ENCODE measurements around the gene PKNOX2.
A peak's percentile ranks its signal among the peaks of the same experiment; 100 is the strongest.

The PKNOX2 gene

DNA sequence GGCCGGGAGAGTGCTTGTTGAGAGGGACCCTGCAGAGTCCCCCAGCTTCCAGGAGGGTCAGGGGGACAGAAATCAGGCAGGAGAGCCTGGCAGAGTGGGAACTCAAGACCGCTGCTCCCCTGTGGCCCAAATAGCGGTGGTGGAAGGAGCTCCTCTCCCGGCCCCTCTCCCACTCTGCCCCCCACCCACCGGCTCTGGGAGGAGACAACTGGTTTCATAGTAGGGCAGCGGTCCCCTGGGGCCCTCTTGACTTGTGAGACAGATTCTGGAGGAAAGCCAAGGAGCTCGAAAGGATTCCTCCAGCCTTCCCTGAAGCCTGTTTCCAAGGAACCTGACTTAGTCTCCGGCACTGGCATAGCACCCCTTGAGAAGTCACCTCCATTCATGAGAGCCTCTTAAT lies 10.1 kb downstream of the PKNOX2 start:
- no peak for DNase-seq

DNA sequence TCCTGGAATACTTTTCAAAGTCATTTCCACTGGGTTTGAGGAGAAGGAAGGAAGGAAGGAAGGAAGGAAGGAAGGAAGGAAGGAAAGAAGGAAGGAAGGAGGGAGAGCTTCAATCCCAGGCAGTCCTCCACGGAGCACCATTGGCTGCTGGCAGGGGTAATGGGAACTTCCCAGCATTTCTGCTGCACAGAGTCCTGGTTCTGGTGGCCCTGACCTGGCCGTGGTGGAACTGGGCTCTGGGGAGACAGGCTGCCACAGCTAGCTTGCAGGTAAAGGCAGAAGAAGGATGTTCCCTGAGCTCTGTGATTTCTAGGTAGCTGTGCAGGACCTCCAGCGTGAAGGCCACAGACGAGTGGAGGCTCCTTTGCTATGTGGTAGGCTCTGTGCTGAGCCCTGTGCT lies 10.6 kb downstream of the PKNOX2 start:
- DNase-seq = no peak

DNA sequence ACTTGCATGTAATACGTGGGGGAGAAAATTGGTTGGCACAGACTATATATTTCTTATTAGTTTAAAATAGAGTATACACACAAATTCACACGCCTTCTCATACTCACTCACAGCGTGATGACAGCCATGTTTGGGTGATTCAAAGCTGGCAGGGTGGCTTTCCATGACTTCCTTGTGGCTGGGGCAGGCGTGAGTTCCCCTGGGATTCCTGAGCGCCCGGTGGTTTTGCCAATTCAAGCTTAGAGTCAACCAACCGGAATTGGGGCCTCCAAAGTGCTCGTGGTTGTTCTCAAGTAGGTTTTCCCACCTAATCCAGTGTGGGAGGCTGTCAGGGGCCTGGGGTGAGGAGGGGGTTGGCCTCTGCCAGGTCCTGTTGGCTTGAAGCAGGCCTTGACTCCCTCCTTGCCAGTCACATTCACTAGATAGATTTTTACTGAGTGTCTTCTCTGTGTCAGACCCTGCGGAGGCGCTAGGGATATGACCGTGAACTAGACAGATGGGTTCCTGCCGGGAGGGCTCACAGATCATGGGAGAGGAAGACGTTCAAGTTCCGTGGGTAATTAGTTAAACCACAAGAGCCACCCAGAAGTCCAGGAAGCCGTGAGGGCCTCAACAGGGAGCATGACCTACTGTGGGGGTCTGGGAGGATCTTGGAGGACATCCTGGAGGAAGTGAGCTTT lies 11.5 kb downstream of the PKNOX2 start:
- no peak for DNase-seq

DNA sequence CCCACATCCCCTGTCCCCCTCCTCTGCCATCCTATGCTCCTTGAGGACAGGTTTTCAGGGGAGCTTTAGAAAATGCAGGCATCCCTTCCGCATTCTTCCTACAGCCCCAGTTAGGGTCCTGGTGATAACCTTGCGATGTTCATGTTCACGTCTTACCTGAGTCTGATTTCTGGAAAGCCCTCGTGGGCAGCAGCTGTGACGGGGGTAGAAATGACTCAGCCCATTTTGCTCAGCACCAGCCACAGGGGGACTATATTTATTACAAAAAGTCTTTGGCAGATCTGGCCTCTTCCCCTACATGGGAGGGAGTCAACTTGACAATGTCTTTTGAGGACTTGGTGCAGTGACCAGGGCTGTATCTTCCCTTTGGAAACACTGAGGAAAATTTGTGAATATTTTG lies 12.3 kb downstream of the PKNOX2 start:
- DNase-seq = no peak

DNA sequence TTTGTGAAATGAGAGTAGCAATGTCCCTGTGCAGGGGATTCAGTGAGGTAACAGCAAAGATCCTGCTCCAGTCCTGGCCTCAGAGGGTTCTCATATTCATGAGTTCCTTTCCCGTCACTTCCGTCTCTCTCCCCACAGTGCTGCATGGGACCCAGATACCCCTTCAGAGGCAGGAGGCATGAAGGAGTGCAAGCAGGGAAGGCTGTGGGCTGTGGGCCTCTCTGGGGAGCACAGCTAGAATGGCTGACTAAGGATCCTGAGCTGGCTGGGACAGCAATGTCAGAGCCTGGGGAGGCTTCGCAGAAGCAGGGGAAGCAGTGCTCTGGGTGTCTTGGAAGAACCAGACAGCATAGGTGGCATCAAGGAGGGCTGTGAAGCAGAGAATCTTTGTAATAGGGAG lies 13.0 kb downstream of the PKNOX2 start:
- DNase-seq = no peak

DNA sequence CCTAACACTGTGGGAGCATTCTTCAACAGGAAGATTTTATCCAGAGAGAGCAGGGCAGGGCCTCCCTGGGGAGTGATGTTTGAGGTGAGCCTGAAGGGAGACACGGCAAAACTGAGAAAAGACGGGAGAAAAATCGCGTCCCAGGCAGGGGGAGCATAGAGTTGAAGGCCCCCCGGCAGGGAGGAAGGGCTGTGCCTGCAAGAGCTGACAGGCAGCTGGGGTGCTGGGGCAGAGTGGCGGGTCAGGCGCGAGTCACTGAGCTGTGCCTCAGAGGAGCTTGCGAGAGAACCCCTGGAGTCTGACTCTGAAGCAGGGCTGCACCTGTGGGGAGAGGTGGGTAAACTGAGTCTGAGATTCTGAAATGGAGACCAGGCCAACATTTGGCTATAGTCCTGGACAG lies 14.8 kb downstream of the PKNOX2 start:
- DNase-seq = no peak

DNA sequence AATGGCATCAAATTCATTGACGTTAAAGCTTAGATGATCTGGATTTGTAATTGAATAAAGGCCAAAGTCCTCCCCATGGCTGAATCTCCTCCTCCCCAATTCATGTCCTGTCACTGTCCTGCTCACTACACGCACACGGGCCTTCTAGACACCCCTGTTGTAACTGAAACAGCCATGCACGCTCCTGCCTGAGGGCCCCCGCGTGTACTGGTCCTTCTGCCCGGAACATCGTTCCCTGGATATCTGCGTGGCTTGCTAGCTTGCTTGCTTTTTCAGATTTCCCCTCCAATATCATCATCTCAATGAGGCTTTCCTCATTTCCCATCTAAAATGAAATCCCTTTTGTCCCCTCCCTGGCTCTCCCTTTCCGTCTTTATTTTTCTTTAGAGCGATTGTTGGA lies 15.3 kb downstream of the PKNOX2 start:
- DNase-seq = no peak

DNA sequence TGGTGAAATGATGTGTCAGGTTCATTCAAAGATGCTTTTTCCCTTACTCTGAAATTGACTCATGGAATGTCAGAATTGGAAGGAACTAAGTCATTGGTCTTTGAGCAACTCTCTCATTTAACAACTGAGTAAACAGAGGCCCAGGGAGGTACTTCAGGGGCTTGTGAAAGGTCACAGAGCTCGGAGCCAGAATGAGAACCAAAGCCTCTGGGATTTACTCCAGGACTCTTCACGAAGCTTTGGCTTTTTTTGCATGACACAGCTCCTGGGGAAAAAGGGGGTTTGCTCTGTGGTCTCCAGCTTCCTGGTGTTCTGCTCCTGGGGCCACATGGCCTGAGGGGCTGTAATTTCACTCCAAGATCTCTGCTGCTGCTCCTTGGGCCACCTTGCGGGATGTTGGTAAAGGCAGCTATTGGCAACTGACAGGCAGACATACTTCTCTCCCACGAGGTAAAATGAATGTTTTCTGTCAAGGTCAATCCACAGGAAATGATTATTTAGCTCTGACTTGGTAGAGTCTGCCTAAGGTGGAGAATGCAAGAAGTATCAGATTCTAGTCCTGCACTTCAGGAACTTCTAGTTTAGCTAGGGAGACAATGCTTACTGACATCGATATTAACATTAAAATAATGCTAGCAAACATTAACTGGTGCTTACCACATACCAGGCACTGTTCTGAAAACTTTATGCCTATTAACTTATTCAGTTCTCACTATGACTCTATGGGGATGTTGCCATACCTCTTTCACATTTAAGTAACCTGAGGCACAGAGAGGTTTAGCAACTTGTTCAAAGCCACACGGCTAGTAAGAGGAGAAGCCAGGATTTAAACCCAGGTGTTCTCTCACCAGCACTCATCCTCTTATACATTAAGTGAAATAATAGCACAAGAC lies 16.1 kb downstream of the PKNOX2 start:
- no peak for DNase-seq

DNA sequence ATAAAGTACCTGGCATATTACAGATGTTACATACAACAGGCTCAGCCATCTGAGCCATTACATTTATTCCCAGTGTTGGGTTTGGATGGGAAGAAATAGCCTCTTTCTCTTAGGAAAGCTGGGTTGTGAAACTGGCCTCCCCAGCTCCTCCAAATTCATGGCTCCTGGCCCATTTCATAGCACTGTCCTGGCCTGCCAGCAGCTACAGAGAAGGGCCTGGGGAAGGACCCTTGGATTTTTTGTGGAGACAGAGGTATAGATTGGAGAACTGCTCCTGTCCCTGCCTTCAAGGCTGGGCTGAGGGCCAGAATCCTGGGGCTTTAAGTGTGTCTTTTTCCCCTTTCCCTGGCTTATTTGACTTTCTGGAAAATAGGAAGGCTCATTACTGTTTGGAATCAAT lies 18.0 kb downstream of the PKNOX2 start:
- DNase-seq = no peak

DNA sequence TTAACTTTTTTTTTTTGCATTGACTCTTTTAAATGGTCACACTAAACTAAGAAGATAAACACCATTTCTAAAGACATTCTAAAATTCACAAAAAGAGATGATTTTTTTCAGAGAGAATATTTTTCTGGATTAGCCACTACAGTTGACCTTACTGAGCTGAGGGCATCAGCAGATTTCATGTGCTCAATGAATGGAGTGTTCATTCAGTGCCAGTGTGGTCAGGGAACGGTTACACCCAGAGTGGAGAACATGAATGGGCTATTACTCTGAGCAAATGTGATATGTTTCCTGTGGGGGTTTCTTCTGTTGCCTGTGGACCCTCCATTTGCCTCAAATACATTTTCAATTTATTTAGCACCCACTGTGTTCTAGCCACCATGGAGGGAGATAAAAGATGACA lies 19.1 kb downstream of the PKNOX2 start:
- no peak for DNase-seq

DNA sequence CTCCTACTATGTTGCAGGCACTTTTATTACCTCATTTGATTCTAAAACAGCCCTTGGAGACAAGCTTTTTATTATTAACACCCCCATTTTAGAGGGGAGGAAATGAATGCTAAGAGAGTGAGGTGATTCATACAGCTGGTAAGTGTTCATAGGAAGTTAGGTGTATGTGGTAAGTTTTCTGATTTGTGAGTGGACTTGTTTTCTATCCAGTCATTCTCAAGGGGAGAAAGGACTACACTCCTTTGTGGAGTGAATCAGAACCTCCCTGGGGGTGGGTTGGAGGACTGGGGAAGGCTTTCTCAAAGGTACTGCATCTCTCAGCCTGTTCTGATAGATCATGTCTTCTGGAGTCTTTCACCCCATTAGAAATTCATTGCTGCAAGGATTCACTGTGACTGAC lies 23.5 kb downstream of the PKNOX2 start:
- no peak for DNase-seq

DNA sequence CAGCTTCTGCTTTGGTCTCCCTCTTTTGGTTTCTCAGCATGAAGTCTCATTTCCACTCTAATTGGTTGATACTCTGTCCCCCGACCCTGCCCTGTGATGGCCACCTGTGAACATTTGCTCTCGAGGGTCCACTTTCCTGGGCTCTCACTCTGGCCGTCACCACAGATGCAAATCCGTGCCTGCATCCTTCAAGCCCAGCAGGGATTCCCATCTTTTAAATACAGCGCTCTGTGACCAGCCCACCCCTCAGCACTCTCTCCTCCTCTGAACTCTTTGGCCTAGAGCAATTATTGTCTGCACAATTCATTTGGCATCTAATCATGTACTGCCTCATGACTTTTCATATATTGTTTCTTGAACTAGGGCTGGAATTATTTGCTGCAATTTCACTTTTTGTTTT lies 26.0 kb downstream of the PKNOX2 start:
- peak; percentile 49 for DNase-seq

DNA sequence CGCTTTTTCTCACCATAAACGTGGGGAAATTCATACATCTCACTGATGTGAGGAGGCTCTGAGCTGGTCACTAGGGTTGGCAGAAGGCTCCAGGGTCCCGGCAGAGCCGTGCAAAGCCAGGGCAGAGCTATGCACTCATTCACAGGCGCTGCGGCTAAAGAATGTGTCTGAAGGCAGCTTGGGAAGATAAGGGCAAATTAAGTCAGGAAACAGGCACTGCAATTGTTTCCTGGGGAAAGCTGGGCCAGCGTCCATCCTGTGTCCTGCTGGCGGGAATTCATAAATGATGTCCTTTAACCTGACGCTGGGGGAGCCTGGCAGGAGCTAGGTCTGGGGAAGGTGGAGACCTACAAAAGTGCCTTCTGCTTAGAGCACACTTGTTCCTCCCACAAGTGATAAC lies 27.6 kb downstream of the PKNOX2 start:
- DNase-seq = no peak

DNA sequence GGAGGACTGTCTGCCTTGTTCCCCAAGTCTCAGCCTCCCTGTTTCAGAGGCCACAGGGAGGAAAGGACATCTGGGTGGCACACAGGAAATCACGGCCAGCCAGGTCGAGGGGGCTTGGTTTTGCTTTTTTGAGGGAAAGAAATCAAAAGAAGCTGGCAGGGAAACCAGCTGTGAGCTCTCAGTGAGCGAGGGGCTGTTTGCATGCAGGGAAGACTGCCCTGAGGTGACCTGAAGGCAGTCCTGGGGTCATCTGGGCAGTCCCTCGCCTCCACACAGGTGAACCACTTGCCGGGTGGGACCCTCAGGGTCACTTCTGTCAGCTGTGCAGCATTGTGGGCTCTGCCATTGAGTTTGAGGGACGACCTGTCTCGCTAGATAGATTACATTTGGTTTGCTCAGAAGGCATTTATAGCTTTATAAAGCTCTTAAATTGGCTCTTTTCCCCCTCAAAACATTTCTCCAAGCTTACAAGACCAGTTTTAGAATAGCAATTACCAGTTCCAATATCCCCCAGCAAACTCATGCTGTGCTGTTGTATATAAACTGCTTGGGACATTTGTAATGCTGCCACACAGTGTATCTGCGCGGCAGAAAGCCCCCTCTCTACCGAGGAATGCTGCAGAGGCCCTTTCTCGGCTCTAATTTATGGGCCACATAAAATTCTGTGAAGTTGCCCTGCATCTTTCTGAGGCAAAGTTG lies 28.3 kb downstream of the PKNOX2 start:
- DNase-seq = no peak

DNA sequence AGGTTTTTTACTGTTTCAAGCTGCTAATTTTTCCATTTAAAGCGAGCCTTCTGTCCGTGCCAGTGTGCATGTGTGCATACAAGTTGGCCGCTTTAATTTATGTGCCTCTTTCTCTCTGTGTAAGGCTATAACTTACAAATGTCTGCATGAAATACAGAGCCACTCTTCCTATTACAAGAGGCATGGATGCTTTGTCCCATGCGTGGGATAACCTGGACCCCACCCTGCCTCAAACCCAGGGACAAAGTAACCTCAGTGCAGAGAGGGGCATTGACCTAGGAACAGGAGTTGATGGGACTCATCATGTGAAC lies 28.8 kb downstream of the PKNOX2 start:
- no peak for DNase-seq

DNA sequence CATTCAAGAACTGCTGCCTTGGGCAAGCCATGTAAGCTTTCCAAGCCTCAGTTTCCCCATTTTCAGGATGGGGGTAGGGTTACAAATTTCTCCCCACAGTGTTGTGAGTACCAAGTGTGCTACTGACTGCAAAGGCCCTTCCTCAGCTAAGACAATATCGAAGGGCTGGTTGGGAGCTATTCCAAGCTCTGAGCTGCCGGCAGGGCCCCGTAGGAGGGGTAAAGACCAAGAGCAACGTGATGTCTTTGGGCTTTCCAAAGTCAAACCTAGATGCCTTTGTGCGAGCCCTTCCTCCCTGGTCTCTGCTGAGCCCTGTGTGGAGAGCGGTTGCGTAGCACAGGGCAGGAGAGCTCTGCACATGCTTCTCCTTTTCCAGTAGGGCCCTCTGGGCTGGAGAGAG lies 29.3 kb downstream of the PKNOX2 start:
- no peak for DNase-seq

DNA sequence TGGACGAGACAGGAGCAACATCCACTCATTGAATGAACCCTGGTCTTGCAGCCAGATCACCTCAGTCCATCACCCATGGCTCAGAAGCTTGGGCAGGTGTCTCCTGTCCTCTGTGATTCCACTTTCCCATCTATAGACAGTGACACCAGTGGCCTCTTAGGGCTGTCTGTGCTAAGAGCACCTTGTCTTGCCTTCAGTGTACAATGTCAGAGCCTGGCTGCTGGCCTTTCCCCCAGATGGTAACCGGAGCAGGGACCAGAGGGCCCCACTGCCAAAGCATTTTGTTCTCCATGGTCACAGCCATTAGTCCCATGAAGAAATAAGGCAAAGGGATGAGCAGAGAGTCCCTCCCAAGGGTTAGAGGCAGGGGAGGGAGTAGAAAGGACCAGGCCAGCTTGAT lies 35.4 kb downstream of the PKNOX2 start:
- DNase-seq = no peak

DNA sequence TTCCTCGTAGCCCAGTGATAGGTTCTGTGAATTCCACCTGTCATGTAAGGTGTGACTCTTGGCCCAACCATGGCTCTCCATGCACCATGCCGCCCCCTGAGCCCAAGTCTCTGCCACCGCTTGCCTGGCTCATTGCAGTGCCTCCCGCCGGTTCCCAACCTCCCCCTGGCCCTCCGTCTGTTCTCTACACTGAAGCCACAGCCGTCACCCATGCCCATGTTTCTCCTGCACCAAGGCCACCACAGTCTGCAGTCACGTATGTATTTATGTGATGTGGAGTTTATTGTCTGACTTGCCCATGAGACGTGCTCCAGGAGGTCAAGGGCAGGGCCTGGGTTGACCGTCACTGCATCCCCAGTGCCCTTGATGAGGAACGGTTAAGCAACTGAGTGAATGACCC lies 35.9 kb downstream of the PKNOX2 start:
- DNase-seq = no peak

DNA sequence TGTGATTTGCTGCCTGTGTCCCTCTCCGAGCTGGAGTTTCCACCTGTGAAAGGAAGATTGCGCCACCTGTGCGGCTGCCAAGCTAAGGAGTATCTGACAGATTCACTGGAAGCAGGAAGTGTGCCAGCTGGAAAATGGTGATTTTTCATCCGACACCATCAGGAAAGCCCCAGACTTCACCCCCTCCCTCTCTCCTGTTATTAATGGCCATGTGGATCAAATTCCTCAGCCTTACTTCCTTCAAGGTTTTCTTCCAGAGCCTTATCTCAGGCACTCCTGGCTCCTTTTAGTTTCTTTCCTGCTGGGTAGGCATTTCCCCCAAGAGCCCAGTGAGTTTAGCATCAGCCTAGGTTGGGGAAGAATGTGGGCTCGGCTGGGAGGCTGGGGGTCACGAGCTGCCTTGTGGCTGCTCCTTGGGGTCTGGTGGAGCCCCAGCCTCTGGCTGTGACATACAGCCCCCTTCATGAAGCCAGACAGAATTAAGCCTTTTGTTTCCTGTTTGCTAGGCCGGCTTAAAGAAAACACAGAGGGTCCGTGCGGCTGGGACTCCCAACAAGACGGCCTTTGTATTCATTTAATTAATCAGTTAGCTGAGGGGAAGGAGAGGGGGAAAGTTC lies 37.1 kb downstream of the PKNOX2 start:
- DNase-seq = peak; percentile 77

DNA sequence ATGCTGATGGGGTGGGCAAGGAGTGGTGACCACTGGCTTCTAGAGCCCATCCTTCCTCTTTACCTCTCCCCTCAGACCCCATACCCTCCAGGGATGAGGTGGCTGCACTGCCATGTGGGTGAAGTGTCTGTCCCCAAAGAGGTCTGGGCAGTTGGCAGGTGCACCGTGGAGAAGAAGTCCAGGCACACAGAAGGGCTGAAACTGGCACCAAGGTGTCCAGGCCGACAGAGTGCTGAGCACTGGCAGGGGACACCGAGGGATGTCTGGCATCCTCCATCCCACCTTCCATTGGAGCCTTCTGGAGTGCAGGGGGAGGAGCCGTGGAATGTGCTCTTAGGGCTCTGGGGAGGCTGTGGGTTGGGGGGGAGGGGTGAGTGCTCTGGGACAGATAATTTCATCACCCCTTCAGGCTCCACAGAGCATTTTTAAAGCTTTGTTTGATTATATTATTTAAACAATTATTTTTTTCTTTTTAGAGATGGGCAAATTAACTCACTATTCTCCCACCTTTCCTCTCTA lies 37.9 kb downstream of the PKNOX2 start:
- no peak for DNase-seq

DNA sequence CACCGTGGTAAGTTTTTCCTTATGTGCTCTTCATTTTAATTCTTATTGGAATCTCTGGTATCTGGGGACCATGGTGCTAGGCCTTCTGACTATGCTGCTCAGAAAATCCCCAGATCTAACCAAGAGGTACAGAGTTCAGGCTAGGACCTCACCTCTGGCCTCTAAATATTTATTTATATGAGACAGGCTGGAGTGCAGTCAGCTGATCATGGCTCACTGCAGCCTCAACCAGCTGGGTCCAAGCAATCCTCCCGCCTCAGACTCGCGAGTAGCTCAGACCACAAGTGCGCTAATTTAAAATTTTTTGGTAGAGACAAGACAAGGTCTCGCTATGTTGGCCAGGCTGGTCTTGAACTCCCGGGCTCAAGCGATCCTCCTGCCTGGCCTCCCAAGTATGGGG lies 38.4 kb downstream of the PKNOX2 start:
- DNase-seq = no peak

DNA sequence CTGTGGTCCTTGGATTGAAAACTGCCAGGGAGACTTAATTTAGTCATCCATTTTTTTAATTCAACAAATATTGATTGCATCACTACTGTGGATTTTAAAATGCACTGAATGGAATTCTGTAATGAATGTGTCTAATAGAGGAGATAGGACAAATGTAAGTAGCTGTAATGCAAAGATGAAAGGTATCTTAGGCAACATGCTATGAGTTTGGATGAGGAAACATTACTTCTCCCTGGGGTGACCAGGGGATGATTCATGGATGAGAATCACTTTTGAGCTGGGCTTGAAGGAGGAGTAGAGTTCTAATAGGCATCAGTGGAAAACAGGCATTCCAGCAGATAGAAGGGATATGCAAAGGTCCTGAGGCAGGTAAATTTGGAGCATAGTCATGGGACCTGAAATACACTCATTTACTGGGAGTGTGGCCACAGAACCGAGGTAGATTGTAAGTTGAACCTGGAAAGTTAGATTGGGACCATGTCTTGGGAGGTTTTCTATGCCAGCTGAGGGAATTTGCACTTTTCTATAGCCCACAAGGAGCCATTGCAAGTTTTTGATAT lies 43.4 kb downstream of the PKNOX2 start:
- no peak for DNase-seq

DNA sequence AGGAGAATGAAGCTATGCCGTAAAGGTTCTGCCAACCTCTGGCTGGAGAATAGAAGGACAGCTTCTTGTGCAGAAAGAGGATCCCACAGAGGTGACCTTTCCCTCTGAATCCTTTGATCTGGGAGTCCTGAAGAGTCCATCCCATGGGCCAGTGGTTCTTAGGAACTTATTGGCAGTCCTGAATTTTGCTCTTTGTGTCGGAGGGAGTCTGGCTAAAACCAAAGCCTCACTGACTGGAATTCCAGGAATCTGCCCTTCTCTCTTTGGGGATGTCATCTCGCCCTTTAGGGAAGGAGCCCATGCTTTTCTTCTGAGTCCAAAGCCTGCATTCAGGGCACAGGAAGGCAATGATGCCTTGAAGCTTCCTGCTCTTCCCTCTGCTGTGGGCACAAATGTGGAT lies 45.5 kb downstream of the PKNOX2 start:
- DNase-seq = no peak

Measured in retina (tissue), 1 donor.